ENCODE data around the gene AKR1C2. TPM values are rescaled to one million over a fixed set of nuclear protein-coding genes. Genes with fewer than 3 reads are reported as not detected.
"Not testable (repeated sequence)": the region's sequence is repeated elsewhere in the genome, so short reads cannot be mapped to it uniquely, and the experiment has no call there.

AKR1C2 gene
- not detected for total RNA-seq

DNA sequence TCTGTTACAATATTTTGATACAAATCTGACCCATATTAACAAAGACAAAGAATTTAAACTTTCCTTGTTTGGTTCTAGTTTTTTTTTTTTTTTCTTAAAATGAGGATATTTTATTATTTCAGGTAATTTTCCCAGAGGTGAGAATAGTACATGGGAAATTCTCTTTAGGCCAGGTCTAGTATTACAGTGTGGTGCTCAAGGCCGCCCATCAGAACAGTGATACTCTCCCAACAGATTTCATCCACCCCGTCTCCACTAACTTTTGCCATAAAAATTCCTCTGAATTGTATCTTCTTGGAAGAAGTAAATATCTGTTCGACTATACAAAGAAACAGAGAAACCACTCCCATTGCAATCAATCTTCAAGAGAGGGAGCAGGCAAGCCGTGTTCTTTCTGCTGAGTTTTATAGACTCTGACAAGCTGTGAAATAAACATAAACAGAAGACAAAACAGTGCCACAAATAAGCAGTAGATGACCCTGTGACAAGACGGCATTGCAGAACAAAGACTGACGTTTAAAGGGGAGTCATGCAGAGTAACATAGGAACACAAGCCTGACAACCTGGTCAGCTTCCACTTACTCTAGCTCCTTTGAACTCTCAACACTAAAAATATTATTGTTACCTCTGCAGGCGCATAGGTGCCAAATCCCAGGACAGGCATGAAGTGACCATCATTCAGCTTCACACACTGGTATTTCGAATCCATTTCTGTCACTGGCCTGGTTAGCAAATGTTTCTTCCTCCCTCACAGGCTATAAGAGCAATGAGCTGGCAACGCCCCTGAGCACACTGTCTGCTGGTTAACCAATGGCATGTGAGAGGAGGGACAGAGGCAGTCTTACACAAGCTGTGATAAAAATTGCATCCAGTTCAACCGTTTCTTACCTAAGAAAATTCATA lies at the start of gene AKR1C2:
TSS of gene AKR1C2 (minus strand) at position 731 of the 903 bp plus-strand sequence. CDS start at position 709, 22 bp downstream.
- H3K36me3 Mint-ChIP-seq (ENCODE audit: low read depth); H3K4me3 Mint-ChIP-seq; H3K27me3 Mint-ChIP-seq; DNase-seq; H3K4me1 Mint-ChIP-seq; H3K27ac Mint-ChIP-seq; H3K9me3 Mint-ChIP-seq (ENCODE audit: low read depth); ATAC-seq; intact Hi-C loops (cut with DNase I, micrococcal nuclease); POLR2A ChIA-PET; CTCF ChIA-PET: not testable (repeated sequence)

DNA sequence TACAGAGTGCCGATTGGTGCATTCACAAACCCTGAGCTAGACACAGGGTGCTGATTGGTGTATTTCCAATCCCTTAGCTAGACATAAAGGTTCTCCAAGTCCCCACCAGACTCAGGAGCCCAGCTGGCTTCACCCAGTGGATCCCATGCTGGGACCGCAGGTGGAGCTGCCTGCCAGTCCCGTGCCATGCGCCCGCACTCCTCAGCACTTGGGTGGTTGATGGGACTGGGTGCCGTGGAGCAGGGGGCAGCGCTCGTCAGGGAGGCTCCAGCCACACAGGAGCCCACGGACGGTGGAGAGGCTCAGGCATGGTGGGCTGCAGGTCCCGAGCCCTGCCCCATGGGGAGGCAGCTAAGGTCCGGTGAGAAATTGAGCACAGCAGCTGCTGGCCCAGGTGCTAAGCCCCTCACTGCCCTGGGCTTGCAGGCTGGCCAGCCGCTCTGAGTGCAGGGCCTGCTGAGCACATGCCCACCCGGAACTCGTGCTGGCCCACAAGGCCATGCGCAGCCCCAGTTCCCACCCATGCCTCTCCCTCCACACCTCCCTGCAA lies 49.4 kb upstream of the AKR1C2 start:
- intact Hi-C loops (cut with DNase I, micrococcal nuclease); CTCF ChIA-PET; H3K27me3 Mint-ChIP-seq; H3K27ac Mint-ChIP-seq; H3K4me1 Mint-ChIP-seq; H3K36me3 Mint-ChIP-seq (ENCODE audit: low read depth); POLR2A ChIA-PET; DNase-seq; H3K4me3 Mint-ChIP-seq; ATAC-seq; H3K9me3 Mint-ChIP-seq (ENCODE audit: low read depth): not testable (repeated sequence)

DNA sequence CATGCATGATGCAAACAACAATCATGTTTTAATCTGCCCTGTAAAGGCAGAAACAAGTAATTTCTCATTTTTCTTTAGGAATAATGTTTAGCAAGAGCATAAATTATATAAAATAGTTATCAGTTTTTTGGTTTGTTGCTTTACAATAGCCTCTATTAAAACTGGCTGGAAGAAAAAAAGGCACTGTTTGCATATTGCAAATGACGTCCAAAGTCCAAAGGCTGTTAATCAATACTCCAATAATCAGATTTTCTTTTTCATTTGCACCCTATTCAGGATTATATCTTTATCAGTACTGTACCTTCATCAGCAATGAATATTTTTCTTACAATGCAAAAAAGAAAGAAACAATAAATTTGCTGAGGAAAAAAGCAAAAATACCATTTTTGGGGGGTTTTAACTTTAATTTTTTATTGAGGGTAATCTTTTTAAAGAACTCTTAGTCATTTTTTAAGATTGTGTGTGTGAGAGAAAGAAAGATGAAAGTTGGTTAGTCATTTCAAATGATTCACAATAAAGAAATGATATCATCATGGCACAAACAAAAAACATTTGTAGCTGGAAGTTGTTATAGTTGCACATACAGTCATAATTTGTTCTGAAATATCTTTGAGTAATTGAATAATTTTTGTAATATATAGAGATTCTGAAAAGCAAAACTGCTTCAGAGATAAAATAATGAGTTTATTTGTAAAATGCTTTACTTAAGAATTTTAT lies 44.4 kb upstream of the AKR1C2 start:
- ChIA-PET CTCF (interaction anchor here (0.8 kb wide), 1 partner anchor 28 kb away, joined by 3 read pairs; no protein-coding TSS in a partner anchor), POLR2A (interaction anchor here (1.6 kb wide), 1 partner anchor 49 kb away, joined by 4 read pairs; no protein-coding TSS in a partner anchor)
- Mint-ChIP-seq H3K36me3 (ENCODE audit: low read depth) (no peaks in the 10 kb centered on the region), H3K27ac (no peak overlapping the region), H3K9me3 (ENCODE audit: low read depth) (no peaks in the 10 kb centered on the region), H3K4me3 (no peak overlapping the region), H3K4me1 (no peaks in the 10 kb centered on the region), H3K27me3 (no peaks in the 10 kb centered on the region)
- ATAC-seq: no peak
- intact Hi-C loops (cut with DNase I, micrococcal nuclease): no loop called here
- DNase-seq: no peak

GRCh38 chr10:5047055-5047454 lies 43.4 kb upstream of the AKR1C2 start:
- H3K27ac Mint-ChIP-seq; H3K9me3 Mint-ChIP-seq (ENCODE audit: low read depth); POLR2A ChIA-PET; H3K4me3 Mint-ChIP-seq; ATAC-seq; H3K27me3 Mint-ChIP-seq; DNase-seq; CTCF ChIA-PET; H3K4me1 Mint-ChIP-seq; H3K36me3 Mint-ChIP-seq (ENCODE audit: low read depth); intact Hi-C loops (cut with DNase I, micrococcal nuclease): not testable (repeated sequence)

DNA sequence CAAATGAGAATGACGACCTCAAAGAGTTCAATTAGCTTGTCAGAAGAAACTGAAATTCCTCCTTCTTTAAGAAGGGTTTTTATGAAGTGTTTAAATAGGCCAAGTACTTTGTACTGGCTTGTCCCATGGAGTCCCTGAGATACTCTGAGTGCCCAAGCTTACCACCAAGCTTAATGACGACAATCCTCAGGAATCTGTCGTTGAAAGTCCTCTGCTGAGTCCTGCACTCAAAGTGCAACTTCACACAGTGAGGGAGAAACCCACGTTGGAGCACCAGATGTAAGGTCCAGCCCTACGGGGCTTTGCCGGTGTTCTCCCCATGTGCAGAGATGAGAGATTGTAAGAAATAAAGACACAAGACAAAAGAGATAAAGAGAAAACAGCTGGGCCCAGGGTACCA lies 42.8 kb upstream of the AKR1C2 start:
- H3K9me3 Mint-ChIP-seq (ENCODE audit: low read depth): no peaks in the 10 kb centered on the region
- H3K4me3 Mint-ChIP-seq: no peak overlapping the region
- ChIA-PET POLR2A (no interaction called here), CTCF (no interaction called here)
- no peak overlapping the region for H3K27ac Mint-ChIP-seq
- H3K4me1 Mint-ChIP-seq: no peaks in the 10 kb centered on the region
- no peaks in the 10 kb centered on the region for H3K36me3 Mint-ChIP-seq (ENCODE audit: low read depth)
- intact Hi-C loops (cut with DNase I, micrococcal nuclease): no loop called here
- H3K27me3 Mint-ChIP-seq: no peaks in the 10 kb centered on the region
- DNase-seq: no peak
- no peak for ATAC-seq

DNA sequence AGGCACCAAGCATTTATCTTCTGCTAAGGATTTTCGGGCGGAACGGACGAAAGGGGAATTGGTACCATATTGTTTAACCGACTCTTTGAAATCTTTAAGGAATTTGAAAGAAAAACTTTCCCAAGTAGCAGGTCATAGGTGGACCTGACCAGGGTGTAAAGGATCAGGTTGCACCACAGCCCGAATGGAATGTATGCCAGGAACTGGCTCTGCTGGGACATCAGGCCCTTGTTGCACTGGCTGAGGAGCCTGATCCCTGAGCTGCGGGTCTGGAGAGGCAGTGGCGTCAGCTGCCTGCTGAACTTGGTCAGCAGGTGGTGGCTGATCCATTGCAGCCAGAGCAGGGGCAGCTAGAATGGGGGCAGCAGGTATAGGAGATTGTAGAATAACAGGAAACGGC lies 41.4 kb upstream of the AKR1C2 start:
- intact Hi-C loops (cut with DNase I, micrococcal nuclease): no loop called here
- CTCF ChIA-PET: no interaction called here
- H3K36me3 Mint-ChIP-seq (ENCODE audit: low read depth): no peaks in the 10 kb centered on the region

GRCh38 chr10:5043716-5044115 lies 40.1 kb upstream of the AKR1C2 start:
- Mint-ChIP-seq H3K4me3 (no peak overlapping the region), H3K27me3 (peaks cover 1% of the 10 kb centered on the region), H3K4me1 (no peaks in the 10 kb centered on the region), H3K36me3 (ENCODE audit: low read depth) (no peaks in the 10 kb centered on the region), H3K9me3 (ENCODE audit: low read depth) (no peaks in the 10 kb centered on the region), H3K27ac (no peak overlapping the region)
- POLR2A ChIA-PET: no interaction called here
- DNase-seq (no peak), ATAC-seq (no peak)
- CTCF ChIA-PET: no interaction called here
- intact Hi-C loops (cut with DNase I, micrococcal nuclease): no loop called here

More for the DNA sequence above, 41.4 kb upstream of the AKR1C2 start:
- POLR2A ChIA-PET: no interaction called here
- ATAC-seq (no peak), DNase-seq (no peak)
- no peak overlapping the region for H3K4me3 Mint-ChIP-seq
- H3K27me3 Mint-ChIP-seq: no peaks in the 10 kb centered on the region
- H3K27ac Mint-ChIP-seq: no peak overlapping the region
- H3K9me3 Mint-ChIP-seq (ENCODE audit: low read depth): no peaks in the 10 kb centered on the region
- H3K4me1 Mint-ChIP-seq: no peaks in the 10 kb centered on the region

GRCh38 chr10:5042922-5043321 lies 39.3 kb upstream of the AKR1C2 start:
- Mint-ChIP-seq H3K9me3 (ENCODE audit: low read depth) (no peaks in the 10 kb centered on the region), H3K4me1 (no peaks in the 10 kb centered on the region), H3K4me3 (no peak overlapping the region), H3K27me3 (peaks cover 1% of the 10 kb centered on the region), H3K36me3 (ENCODE audit: low read depth) (no peaks in the 10 kb centered on the region), H3K27ac (no peak overlapping the region)
- ChIA-PET POLR2A (no interaction called here), CTCF (no interaction called here)
- intact Hi-C loops (cut with DNase I, micrococcal nuclease): no loop called here
- ATAC-seq (no peak), DNase-seq (no peak)

DNA sequence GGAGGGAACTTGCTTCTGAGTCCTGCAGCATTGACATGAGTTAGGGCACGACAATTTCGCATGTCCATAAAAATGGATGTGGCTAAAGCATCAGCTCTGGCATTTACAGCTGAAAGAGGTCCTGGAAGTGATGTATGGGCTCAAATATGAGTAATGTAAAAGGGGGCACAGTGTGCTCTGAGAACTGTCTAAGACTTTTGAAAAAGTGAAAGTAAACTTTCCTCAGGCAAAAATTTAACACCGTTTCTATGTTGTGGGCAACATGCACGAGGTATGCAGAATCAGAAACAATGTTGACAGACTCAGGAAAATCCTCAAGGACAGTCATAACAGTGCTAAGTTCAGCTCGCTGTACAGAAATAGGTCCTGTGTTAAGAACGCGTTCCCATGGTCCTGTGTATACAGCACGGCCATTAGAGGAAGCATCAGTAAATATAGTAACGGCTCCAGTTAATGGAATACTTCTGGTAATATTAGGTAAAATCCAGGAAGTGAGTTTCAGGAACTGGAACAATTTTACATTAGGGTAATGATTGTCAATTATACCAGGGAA lies 37.9 kb upstream of the AKR1C2 start:
- Mint-ChIP-seq H3K4me3 (no peak overlapping the region), H3K9me3 (ENCODE audit: low read depth) (no peaks in the 10 kb centered on the region), H3K4me1 (no peaks in the 10 kb centered on the region), H3K27me3 (peaks cover 1% of the 10 kb centered on the region), H3K27ac (no peak overlapping the region), H3K36me3 (ENCODE audit: low read depth) (no peaks in the 10 kb centered on the region)
- DNase-seq (no peak), ATAC-seq (no peak)
- POLR2A ChIA-PET: no interaction called here
- CTCF ChIA-PET: interaction anchor here (0.9 kb wide), 1 partner anchor 8 kb away, joined by 3 read pairs; no protein-coding TSS in a partner anchor
- intact Hi-C loops (cut with DNase I, micrococcal nuclease): no loop called here

DNA sequence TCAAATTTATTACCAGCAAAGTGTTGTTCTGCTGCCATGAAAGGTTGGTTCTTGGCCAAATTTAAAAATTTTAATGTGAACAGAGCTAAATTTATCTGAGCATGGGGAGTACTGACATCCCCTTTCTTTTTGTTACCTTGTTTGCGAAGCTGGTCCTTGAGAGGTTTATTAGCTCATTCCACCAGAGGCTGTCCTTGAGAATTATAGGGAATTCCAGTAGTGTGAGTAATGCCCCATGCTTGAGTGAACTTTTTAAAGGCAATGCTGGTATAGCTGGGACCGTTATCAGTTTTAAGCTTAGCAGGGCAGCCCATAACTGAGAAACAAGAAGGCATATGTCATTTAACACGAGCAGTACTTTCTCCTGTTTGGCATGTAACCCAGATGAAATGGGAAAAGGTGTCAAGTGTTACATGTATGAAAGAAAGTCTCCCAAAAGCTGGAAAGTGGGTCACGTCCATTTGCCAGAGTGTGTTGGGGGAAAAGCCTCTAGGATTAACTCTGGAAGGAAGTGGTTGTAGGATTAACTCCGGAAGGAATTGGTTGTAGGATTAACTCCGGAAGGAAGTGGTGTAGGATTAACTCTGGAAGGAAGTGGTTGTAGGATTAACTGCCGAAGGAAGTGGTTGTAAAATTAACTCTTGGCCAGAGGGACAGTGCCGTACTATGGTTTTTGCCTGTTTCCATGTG lies 37.3 kb upstream of the AKR1C2 start:
- POLR2A ChIA-PET: no interaction called here
- peaks cover 1% of the 10 kb centered on the region for H3K27me3 Mint-ChIP-seq
- H3K4me1 Mint-ChIP-seq: no peaks in the 10 kb centered on the region
- DNase-seq (no peak), ATAC-seq (no peak)
- no peak overlapping the region for H3K27ac Mint-ChIP-seq
- no peak overlapping the region for H3K4me3 Mint-ChIP-seq
- H3K36me3 Mint-ChIP-seq (ENCODE audit: low read depth): no peaks in the 10 kb centered on the region
- CTCF ChIA-PET: interaction anchor here (0.9 kb wide), 1 partner anchor 9 kb away, joined by 3 read pairs; no protein-coding TSS in a partner anchor
- H3K9me3 Mint-ChIP-seq (ENCODE audit: low read depth): peaks cover under 1% of the 10 kb centered on the region
- intact Hi-C loops (cut with DNase I, micrococcal nuclease): no loop called here

- H3K36me3 Mint-ChIP-seq (ENCODE audit: low read depth): no peaks in the 10 kb centered on the region
- no peak for DNase-seq
- peaks cover 5% of the 10 kb centered on the region for H3K27me3 Mint-ChIP-seq
- no peak for ATAC-seq
- peaks cover 9% of the 10 kb centered on the region for H3K9me3 Mint-ChIP-seq (ENCODE audit: low read depth)
- H3K4me1 Mint-ChIP-seq: no peaks in the 10 kb centered on the region
- intact Hi-C loops (cut with DNase I, micrococcal nuclease): no loop called here
- POLR2A ChIA-PET: no interaction called here
- H3K27ac Mint-ChIP-seq: no peak overlapping the region
- CTCF ChIA-PET: no interaction called here
- H3K4me3 Mint-ChIP-seq: no peak overlapping the region
These were observed 36.5 kb upstream of the AKR1C2 start for GRCh38 chr10:5040010-5040673.

Measured in activated CD4-positive, alpha-beta T cell treated with anti-CD3 and anti-CD28 coated beads for 36 hours (primary cell).